ENCODE measurements around the gene SULT2B1. TPM values are rescaled to one million over a fixed set of nuclear protein-coding genes. Genes with fewer than 3 reads are reported as not detected.

Gene SULT2B1
- total and polyA plus RNA-seq, 2 of the 4 experiments (the other 2 are of a cell fraction): 0.09 TPM; not detected in 1

DNA sequence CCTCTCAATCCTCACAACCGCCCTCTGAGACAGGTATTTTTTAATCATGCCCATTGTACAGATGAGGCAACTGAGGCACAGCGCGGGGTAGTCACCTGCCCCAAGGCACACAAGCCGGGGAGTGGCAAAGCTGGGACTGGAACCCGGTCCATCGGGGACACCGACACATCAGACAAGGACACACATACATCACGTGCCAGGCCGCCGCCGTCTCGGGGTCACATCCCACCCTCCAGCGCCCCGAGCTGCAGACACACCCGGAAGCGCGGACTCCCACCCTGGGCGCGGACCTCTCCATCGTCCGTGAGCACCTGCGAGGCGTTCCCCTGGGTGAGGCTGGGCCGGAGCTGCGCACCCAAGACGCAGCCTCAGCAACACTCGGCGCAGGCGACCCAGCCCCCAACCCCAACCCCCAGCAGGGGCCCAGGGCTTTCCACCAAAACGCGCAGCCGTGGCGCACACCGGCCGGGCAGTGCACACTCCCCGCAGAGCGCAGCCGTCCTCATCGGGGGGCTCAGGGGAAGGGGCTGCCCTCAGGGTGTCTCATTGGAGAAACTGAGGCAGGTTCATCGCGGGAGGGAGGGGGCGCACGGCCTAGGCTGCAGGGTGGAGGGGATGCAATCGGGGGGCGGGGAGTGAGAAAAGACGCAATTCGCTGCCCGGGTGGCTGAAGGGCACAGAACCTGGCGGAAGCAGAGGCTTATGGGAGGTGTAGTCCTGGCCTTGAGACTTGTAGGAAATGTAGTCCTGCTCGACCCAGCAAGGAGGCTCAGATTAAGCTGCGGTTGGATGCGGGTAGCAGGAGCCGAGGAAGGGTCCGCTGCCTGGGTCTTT lies 38.5 kb upstream of the SULT2B1 start:
- Histone ChIP-seq H3K9me3 (ENCODE audit: control insufficient read depth, insufficient read depth, low read length) (no peaks in the 10 kb centered on the region), H4K20me1 (ENCODE audit: insufficient read depth, low read length) (no peaks in the 10 kb centered on the region), H3K9ac (ENCODE audit: low read depth, low read length) (peak overlapping the region; percentile 41), H2BK120ac (ENCODE audit: low read depth, low read length) (no peak overlapping the region), H2BK15ac (ENCODE audit: low read depth, low read length) (no peak overlapping the region), H2BK5ac (ENCODE audit: low read depth, low read length, poor library complexity, severe bottlenecking) (no peak overlapping the region), H3K9me1 (ENCODE audit: insufficient read depth, low read length) (no peaks in the 10 kb centered on the region), H3K4ac (ENCODE audit: low read depth, low read length) (no peak overlapping the region), H3K4me3 (ENCODE audit: insufficient read depth, low read depth, low read length) (peak overlapping the region; percentile 57), H3K4me2 (ENCODE audit: low read depth, low read length) (peak overlapping the region; percentile 83), H4K8ac (ENCODE audit: low read depth in 2 of 2, low read length in 2 of 2) (peak overlapping the region; percentile 60 to 92; a peak in 3 of 4 replicates), H3K79me1 (ENCODE audit: low read depth in 1 of 2, low read length in 2 of 2) (no peaks in the 10 kb centered on the region), H4K91ac (ENCODE audit: insufficient read depth, low read depth, low read length) (no peak overlapping the region; the same call in 1 of the 2 replicates), H2AK9ac (replicated peaks; ENCODE audit: low read depth, low read length, poor library complexity) (peak overlapping the region; percentile 69), H3K27me3 (ENCODE audit: control insufficient read depth, insufficient read depth, low read length) (peaks cover 17% of the 10 kb centered on the region), H3K36me3 (ENCODE audit: control insufficient read depth, insufficient read depth, low read length) (no peaks in the 10 kb centered on the region), H2AFZ (replicated peaks; ENCODE audit: low read length, poor library complexity) (peak overlapping the region; percentile 96), H3K4me1 (ENCODE audit: control insufficient read depth, insufficient read depth, low read length) (no peaks in the 10 kb centered on the region), H2BK20ac (ENCODE audit: low read depth, low read length) (no peak overlapping the region), H3K56ac (ENCODE audit: extremely low read depth, insufficient read depth, low read length) (no peak overlapping the region), H3K23ac (ENCODE audit: low read depth, low read length) (no peak overlapping the region), H3K27ac (ENCODE audit: insufficient read depth, low read length) (peak overlapping the region; percentile 13; the same call in 1 of the 2 replicates), H3K18ac (ENCODE audit: low read depth, low read length) (no peak overlapping the region; the same call in 1 of the 2 replicates), H2AK5ac (ENCODE audit: low read depth, low read length) (no peak overlapping the region), H3K14ac (replicated peaks; ENCODE audit: low read depth, low read length) (no peak overlapping the region; the same call in 1 of the 2 replicates), H4K5ac (ENCODE audit: low read depth, low read length) (peak overlapping the region; percentile 54; the same call in 1 of the 2 replicates)
- no TSS peak for BruUV-seq (replicated peaks)
- DNase-seq: peak; percentile 64
- ATAC-seq (ENCODE audit: low read depth): peak; percentile 87
- no peak for TF ChIP-seq MXI1 (IDR thresholded peaks at IDR 0.05; ENCODE audit: borderline replicate concordance, low read depth, low read length)
- TF ChIP-seq, protein P1, sequence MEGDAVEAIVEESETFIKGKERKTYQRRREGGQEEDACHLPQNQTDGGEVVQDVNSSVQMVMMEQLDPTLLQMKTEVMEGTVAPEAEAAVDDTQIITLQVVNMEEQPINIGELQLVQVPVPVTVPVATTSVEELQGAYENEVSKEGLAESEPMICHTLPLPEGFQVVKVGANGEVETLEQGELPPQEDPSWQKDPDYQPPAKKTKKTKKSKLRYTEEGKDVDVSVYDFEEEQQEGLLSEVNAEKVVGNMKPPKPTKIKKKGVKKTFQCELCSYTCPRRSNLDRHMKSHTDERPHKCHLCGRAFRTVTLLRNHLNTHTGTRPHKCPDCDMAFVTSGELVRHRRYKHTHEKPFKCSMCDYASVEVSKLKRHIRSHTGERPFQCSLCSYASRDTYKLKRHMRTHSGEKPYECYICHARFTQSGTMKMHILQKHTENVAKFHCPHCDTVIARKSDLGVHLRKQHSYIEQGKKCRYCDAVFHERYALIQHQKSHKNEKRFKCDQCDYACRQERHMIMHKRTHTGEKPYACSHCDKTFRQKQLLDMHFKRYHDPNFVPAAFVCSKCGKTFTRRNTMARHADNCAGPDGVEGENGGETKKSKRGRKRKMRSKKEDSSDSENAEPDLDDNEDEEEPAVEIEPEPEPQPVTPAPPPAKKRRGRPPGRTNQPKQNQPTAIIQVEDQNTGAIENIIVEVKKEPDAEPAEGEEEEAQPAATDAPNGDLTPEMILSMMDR (conservative IDR thresholded peaks at IDR 0.05; ENCODE audit: low read depth, low read length): no peak
- TF ChIP-seq CHD1 (IDR thresholded peaks at IDR 0.05; ENCODE audit: low read depth, low read length): no peak
- no peak for TF ChIP-seq RAD21 (IDR thresholded peaks at IDR 0.05; ENCODE audit: low read length)
- no peak for TF ChIP-seq NFE2L2 (IDR thresholded peaks at IDR 0.05; ENCODE audit: low read depth, low read length)
- no peak for TF ChIP-seq CEBPB (IDR thresholded peaks at IDR 0.05; ENCODE audit: low read depth, low read length)
- no peak for TF ChIP-seq RCOR1 (IDR thresholded peaks at IDR 0.05; ENCODE audit: insufficient replicate concordance, low read length)
- TF ChIP-seq RFX5 (IDR thresholded peaks at IDR 0.05; ENCODE audit: low read depth, low read length): no peak
- TF ChIP-seq MAFK (IDR thresholded peaks at IDR 0.05; ENCODE audit: low read depth, low read length): no peak
- TF ChIP-seq ELK1 (IDR thresholded peaks at IDR 0.05; ENCODE audit: borderline replicate concordance, low read depth, low read length): no peak
- no peak for TF ChIP-seq SMC3 (IDR thresholded peaks at IDR 0.05; ENCODE audit: low read depth, low read length)
- TF ChIP-seq FOS (IDR thresholded peaks at IDR 0.05; ENCODE audit: low read depth, low read length): no peak
- no peak for TF ChIP-seq BHLHE40 (IDR thresholded peaks at IDR 0.05; ENCODE audit: low read depth, low read length)
- no peak for TF ChIP-seq POLR2A (IDR thresholded peaks at IDR 0.05; ENCODE audit: low read depth, low read length)
- intact Hi-C loops (cut with micrococcal nuclease): loop anchor here (5.0 kb wide), 1 partner anchor 39 kb away; the partner anchor contains the start of gene SULT2B1
- CTCF ChIA-PET: interaction anchor here (0.5 kb wide), 1 partner anchor 158 kb away, joined by 3 read pairs; no protein-coding TSS in a partner anchor
- POLR2A ChIA-PET (ENCODE audit: unreplicated experiment): interaction anchor here (0.8 kb wide), 1 partner anchor 154 kb away, joined by 3 read pairs; no protein-coding TSS in a partner anchor
- 1% methylated on average over 12 of the region's 54 CpGs; no CpG with 5 or more reads in 1 of the 2 experiments for WGBS, 2 experiments (ENCODE audit: extremely low coverage in 2 of 2, insufficient read length in 1 of 2)
- dilution Hi-C loops (cut with HindIII; ENCODE audit: low sequenced_read_pairs, unreplicated experiment): no loop called here
- in situ Hi-C loops (cut with MboI; ENCODE audit: low sequenced_read_pairs): no loop called here
